Measurements from ENCODE around the gene CERS6. TPM values are rescaled to one million over a fixed set of nuclear protein-coding genes. Genes with fewer than 3 reads are reported as not detected.

The CERS6 gene
- total RNA-seq, 1 experiment from 2014 or later: 17.3 TPM

DNA sequence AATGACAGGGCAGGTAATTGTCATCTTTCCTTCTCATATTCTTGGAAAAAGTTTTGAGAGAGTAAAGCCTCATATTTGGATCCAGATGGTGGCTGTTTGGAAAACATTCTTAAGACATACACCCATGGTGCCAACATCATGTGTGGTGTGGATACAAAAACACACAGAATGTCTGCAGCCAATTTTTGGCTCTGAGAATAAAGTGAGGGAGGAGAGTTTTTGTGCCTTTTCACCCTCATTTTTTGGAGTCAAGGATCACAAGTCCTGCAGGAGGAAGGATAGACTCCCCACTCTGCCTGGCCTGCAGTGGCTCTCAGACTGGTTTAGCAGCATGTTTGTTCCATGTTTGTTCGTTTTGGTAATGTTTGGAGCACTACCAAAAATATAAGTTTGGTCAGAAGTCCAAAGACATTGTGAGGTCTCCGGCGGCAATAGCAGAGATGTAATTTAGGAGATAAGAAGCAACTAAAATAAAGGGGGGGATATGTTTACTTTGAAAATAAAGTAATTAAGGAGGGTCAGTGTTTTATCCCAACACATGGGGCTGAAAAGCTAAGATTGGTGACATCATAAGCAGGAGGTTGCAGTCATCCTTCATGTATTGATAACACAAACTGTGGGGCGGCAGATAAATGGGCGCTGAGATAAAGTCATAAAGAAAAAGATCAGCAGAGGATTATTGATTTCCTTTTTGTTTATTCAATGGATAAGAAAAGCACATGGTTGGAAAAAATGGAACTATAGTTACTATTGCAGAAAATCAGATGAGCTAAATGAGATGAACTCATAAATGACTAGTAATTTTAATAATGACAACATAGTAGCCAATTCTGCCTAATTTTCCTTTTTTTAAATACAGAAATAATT is 347.0 kb downstream of the CERS6 start:
- Mint-ChIP-seq H3K9me3 (no peaks in the 10 kb centered on the region), H3K4me1 (peaks cover 49% of the 10 kb centered on the region), H3K27ac (no peak overlapping the region), H3K36me3 (no peaks in the 10 kb centered on the region), H3K27me3 (ENCODE audit: low read depth) (peaks cover 2% of the 10 kb centered on the region; the same call in 1 of the 2 replicates), H3K4me3 (no peak overlapping the region)
- DNase-seq (ENCODE audit: low spot score) (no peak), ATAC-seq (no peak)
- CTCF ChIA-PET: no interaction called here
- POLR2A ChIA-PET: no interaction called here
- TF ChIP-seq, protein P1, sequence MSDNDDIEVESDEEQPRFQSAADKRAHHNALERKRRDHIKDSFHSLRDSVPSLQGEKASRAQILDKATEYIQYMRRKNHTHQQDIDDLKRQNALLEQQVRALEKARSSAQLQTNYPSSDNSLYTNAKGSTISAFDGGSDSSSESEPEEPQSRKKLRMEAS (CRISPR knock-in tag; IDR thresholded peaks at IDR 0.05): no peak
- TF ChIP-seq GRHL2 (CRISPR knock-in tag; IDR thresholded peaks at IDR 0.05; ENCODE audit: insufficient replicate concordance, severe bottlenecking) (no peak), ZNF317 (CRISPR knock-in tag; IDR thresholded peaks at IDR 0.05; ENCODE audit: borderline replicate concordance, low read depth) (no peak)
- TF ChIP-seq, protein P2, sequence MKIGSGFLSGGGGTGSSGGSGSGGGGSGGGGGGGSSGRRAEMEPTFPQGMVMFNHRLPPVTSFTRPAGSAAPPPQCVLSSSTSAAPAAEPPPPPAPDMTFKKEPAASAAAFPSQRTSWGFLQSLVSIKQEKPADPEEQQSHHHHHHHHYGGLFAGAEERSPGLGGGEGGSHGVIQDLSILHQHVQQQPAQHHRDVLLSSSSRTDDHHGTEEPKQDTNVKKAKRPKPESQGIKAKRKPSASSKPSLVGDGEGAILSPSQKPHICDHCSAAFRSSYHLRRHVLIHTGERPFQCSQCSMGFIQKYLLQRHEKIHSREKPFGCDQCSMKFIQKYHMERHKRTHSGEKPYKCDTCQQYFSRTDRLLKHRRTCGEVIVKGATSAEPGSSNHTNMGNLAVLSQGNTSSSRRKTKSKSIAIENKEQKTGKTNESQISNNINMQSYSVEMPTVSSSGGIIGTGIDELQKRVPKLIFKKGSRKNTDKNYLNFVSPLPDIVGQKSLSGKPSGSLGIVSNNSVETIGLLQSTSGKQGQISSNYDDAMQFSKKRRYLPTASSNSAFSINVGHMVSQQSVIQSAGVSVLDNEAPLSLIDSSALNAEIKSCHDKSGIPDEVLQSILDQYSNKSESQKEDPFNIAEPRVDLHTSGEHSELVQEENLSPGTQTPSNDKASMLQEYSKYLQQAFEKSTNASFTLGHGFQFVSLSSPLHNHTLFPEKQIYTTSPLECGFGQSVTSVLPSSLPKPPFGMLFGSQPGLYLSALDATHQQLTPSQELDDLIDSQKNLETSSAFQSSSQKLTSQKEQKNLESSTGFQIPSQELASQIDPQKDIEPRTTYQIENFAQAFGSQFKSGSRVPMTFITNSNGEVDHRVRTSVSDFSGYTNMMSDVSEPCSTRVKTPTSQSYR (CRISPR knock-in tag; IDR thresholded peaks at IDR 0.05): no peak

DNA sequence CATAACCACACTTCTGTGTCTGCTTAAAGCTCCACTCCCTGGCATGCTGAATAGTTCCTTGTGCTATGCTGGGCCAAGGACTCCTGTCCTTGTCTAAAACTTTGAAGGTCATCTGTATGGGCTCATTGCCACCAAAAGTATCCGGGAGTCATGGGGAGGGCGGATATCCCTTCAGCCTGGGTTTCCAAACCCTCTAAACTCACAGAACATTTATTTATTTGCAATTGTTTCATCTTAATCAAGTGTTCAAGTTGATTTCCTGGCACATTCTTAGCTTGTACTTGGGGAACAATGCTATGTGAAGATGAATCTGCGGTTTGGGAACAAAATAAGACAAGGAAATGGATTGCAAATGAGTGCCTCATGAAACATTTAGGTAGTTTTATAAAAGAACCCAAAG is 348.1 kb downstream of the CERS6 start:
- CTCF ChIA-PET: no interaction called here
- peaks cover 2% of the 10 kb centered on the region; the same call in 1 of the 2 replicates for H3K27me3 Mint-ChIP-seq (ENCODE audit: low read depth)
- POLR2A ChIA-PET: no interaction called here
- no peak overlapping the region for H3K4me3 Mint-ChIP-seq
- peaks cover 39% of the 10 kb centered on the region for H3K4me1 Mint-ChIP-seq
- no peaks in the 10 kb centered on the region for H3K9me3 Mint-ChIP-seq
- ATAC-seq: no peak
- no peak for DNase-seq (ENCODE audit: low spot score)
- no peaks in the 10 kb centered on the region for H3K36me3 Mint-ChIP-seq
- TF ChIP-seq CREM (CRISPR knock-in tag; IDR thresholded peaks at IDR 0.05) (no peak), NFYB (CRISPR knock-in tag; conservative IDR thresholded peaks at IDR 0.05; ENCODE audit: low read depth) (no peak), IRF2 (CRISPR knock-in tag; IDR thresholded peaks at IDR 0.05; ENCODE audit: borderline replicate concordance, low read depth) (no peak), ZNF671 (CRISPR knock-in tag; IDR thresholded peaks at IDR 0.05) (no peak), ZNF416 (CRISPR knock-in tag; IDR thresholded peaks at IDR 0.05) (no peak)
- TF ChIP-seq, protein P3, sequence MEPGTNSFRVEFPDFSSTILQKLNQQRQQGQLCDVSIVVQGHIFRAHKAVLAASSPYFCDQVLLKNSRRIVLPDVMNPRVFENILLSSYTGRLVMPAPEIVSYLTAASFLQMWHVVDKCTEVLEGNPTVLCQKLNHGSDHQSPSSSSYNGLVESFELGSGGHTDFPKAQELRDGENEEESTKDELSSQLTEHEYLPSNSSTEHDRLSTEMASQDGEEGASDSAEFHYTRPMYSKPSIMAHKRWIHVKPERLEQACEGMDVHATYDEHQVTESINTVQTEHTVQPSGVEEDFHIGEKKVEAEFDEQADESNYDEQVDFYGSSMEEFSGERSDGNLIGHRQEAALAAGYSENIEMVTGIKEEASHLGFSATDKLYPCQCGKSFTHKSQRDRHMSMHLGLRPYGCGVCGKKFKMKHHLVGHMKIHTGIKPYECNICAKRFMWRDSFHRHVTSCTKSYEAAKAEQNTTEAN (CRISPR knock-in tag; IDR thresholded peaks at IDR 0.05): no peak
- H3K27ac Mint-ChIP-seq: no peak overlapping the region

DNA sequence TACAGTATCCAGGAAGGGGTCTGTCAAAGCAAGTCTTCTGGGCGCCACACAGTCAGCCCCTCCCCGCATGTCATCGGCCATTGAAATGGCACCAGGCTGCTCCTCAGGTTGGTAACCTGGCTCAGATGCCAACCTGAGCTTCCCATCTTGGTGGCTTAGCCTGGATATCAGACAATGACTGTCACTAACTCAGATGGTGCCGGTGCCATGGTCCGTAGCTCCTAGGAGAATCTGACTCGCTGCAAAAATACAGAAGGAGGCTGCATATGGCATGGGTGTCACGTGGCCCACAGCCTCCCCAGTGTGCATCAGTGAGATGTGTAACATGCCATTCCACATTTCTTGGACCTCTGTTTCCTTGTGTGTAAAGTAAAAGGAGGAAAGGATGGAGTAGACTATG is 349.5 kb downstream of the CERS6 start:
- H3K27ac Mint-ChIP-seq: no peak overlapping the region
- DNase-seq (ENCODE audit: low spot score) (no peak), ATAC-seq (no peak)
- TF ChIP-seq, protein P4, sequence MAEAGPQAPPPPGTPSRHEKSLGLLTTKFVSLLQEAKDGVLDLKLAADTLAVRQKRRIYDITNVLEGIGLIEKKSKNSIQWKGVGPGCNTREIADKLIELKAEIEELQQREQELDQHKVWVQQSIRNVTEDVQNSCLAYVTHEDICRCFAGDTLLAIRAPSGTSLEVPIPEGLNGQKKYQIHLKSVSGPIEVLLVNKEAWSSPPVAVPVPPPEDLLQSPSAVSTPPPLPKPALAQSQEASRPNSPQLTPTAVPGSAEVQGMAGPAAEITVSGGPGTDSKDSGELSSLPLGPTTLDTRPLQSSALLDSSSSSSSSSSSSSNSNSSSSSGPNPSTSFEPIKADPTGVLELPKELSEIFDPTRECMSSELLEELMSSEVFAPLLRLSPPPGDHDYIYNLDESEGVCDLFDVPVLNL (CRISPR knock-in tag; IDR thresholded peaks at IDR 0.05; ENCODE audit: borderline replicate concordance, low read depth): no peak
- TF ChIP-seq, protein P5, sequence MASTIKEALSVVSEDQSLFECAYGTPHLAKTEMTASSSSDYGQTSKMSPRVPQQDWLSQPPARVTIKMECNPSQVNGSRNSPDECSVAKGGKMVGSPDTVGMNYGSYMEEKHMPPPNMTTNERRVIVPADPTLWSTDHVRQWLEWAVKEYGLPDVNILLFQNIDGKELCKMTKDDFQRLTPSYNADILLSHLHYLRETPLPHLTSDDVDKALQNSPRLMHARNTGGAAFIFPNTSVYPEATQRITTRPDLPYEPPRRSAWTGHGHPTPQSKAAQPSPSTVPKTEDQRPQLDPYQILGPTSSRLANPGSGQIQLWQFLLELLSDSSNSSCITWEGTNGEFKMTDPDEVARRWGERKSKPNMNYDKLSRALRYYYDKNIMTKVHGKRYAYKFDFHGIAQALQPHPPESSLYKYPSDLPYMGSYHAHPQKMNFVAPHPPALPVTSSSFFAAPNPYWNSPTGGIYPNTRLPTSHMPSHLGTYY (CRISPR knock-in tag; IDR thresholded peaks at IDR 0.05): no peak
- TF ChIP-seq SOX15 (CRISPR knock-in tag; IDR thresholded peaks at IDR 0.05): no peak
- no peaks in the 10 kb centered on the region for H3K36me3 Mint-ChIP-seq
- ChIA-PET CTCF (no interaction called here), POLR2A (no interaction called here)
- no peaks in the 10 kb centered on the region for H3K9me3 Mint-ChIP-seq
- no peaks in the 10 kb centered on the region for H3K27me3 Mint-ChIP-seq (ENCODE audit: low read depth)
- H3K4me3 Mint-ChIP-seq: no peak overlapping the region
- peaks cover 36% of the 10 kb centered on the region for H3K4me1 Mint-ChIP-seq

All from WTC11 (cell line).